ENCODE measurements around the gene TMEM50A.

The TMEM50A gene

GRCh38 chr1:25343872-25344271, 5.7 kb downstream of the TMEM50A start:
- no peak for DNase-seq (ENCODE audit: low read depth)
- no peak overlapping the region for H3K4me3 ChIP-seq (ENCODE audit: low read depth, low read length)
- no peak for TF ChIP-seq CTCF (IDR thresholded peaks at IDR 0.05; ENCODE audit: control insufficient read depth, extremely low read depth, insufficient read depth)

GRCh38 chr1:25347556-25347955, 9.4 kb downstream of the TMEM50A start:
- H3K4me3 ChIP-seq (ENCODE audit: low read depth, low read length) = no peak overlapping the region
- no peak for TF ChIP-seq CTCF (IDR thresholded peaks at IDR 0.05; ENCODE audit: control insufficient read depth, extremely low read depth, insufficient read depth)
- DNase-seq (ENCODE audit: low read depth) = no peak

- TF ChIP-seq CTCF (IDR thresholded peaks at IDR 0.05; ENCODE audit: control insufficient read depth, extremely low read depth, insufficient read depth) = no peak
- no peak overlapping the region for H3K4me3 ChIP-seq (ENCODE audit: low read depth, low read length)
- no peak for DNase-seq (ENCODE audit: low read depth)
Observed at GRCh38 chr1:25349606-25350005, 11.5 kb downstream of the TMEM50A start.

- DNase-seq (ENCODE audit: low read depth) = no peak
- no peak for TF ChIP-seq CTCF (IDR thresholded peaks at IDR 0.05; ENCODE audit: control insufficient read depth, extremely low read depth, insufficient read depth)
- H3K4me3 ChIP-seq (ENCODE audit: low read depth, low read length) = no peak overlapping the region
Observed at GRCh38 chr1:25355841-25356395, 17.8 kb downstream of the TMEM50A start.

GRCh38 chr1:25356441-25356840, 18.3 kb downstream of the TMEM50A start:
- no peak overlapping the region for H3K4me3 ChIP-seq (ENCODE audit: low read depth, low read length)
- DNase-seq (ENCODE audit: low read depth) = no peak
- TF ChIP-seq CTCF (IDR thresholded peaks at IDR 0.05; ENCODE audit: control insufficient read depth, extremely low read depth, insufficient read depth) = no peak

- H3K4me3 ChIP-seq (ENCODE audit: low read depth, low read length) = no peak overlapping the region
- DNase-seq (ENCODE audit: low read depth) = no peak
- no peak for TF ChIP-seq CTCF (IDR thresholded peaks at IDR 0.05; ENCODE audit: control insufficient read depth, extremely low read depth, insufficient read depth)
Observed at GRCh38 chr1:25356848-25357247, 18.7 kb downstream of the TMEM50A start.

All from LNCaP clone FGC (cell line).